Coronary artery (tissue), 2 donors: ENCODE data around the gene FHAD1.

Experiments
- DNase-seq: peaks from one replicate; pipeline ENCODE4 v3.0.0-alpha.2; 2017; ENCODE audit warnings: low spot score
- H3K27ac ChIP-seq, 2 donors: fragments of 200-600 bp; sonication (generic); one replicate each; pipeline ENCODE4 v1.5.1; 2016 to 2019
- H3K4me3 ChIP-seq: fragments of 200-600 bp; sonication (generic); 2 replicates; pipeline ENCODE4 v1.5.1; 2016; ENCODE audit warnings: mild to moderate bottlenecking, moderate library complexity
- CTCF ChIP-seq: fragments of 200-600 bp; sonication (generic); IDR thresholded peaks from one replicate; pipeline ENCODE4 v1.5.1; 2019; ENCODE audit warnings: antibody characterized with exemption

FHAD1 gene

GRCh38 chr1:15443281-15443680, 196.3 kb downstream of the FHAD1 start:
- Histone ChIP-seq H3K4me3 (no peak overlapping the region), H3K27ac (no peak overlapping the region)
- no peak for DNase-seq
- no peak for TF ChIP-seq CTCF

GRCh38 chr1:15444468-15445389, 197.7 kb downstream of the FHAD1 start:
- no peak overlapping the region for H3K4me3 ChIP-seq
- H3K27ac ChIP-seq, result no peak overlapping the region
- DNase-seq, result no peak
- TF ChIP-seq CTCF, result no peak

GRCh38 chr1:15445390-15446122, 198.5 kb downstream of the FHAD1 start:
- H3K27ac ChIP-seq, result no peak overlapping the region
- TF ChIP-seq CTCF, result no peak
- no peak for DNase-seq
- H3K4me3 ChIP-seq, result no peak overlapping the region

GRCh38 chr1:15446212-15446611, 199.2 kb downstream of the FHAD1 start:
- DNase-seq, result no peak
- Histone ChIP-seq H3K4me3 (no peak overlapping the region), H3K27ac (no peak overlapping the region)
- TF ChIP-seq CTCF, result no peak
